Choroid plexus epithelial cell (primary cell): Measurements from ENCODE around the gene CMSS1.
A peak's percentile ranks its signal among the peaks of the same experiment; 100 is the strongest.

Experiments
- DNase-seq: peaks from one replicate; pipeline ENCODE4 v3.0.0-alpha.2; 2010; ENCODE audit warnings: low read depth
- H3K4me3 ChIP-seq: 2 replicates; pipeline ENCODE4 v1.5.1; 2011; ENCODE audit warnings: low read depth, mild to moderate bottlenecking, control low read depth, low read length, moderate library complexity
- TF ChIP-seq, protein P1 (sequence below): conservative IDR thresholded peaks from 2 replicates; pipeline ENCODE4 v1.5.1; 2011; ENCODE audit warnings: low read depth, mild to moderate bottlenecking, control low read depth, inconsistent platforms, low read length, moderate library complexity

The CMSS1 gene

DNA sequence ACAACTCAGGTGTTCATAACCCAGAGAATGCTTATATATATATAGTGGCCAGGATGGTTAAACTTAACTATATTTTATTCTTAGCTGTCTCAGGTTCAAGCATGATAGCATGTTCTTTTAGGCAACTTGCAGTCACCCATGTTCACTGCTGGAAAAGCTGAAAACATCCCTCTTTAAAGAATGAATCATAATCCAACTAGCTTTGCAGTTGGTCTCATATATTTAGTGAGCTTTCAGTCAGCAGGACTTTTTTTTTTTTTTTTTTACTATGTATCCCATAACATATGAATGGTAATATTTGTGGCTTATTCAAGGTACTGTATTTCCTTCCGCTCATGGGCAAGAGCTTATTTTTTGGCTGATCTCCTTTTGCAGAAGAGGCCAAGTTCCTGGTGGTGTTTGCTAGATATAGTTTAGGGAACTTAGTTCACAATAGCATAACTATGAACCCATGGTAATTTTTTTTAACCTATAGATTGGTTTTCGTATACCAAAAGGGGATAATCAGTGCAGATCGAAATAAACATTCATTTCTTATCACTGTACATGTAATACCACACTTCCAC is 77.6 kb downstream of the CMSS1 start:
- no peak overlapping the region for H3K4me3 ChIP-seq
- TF ChIP-seq, protein P1, sequence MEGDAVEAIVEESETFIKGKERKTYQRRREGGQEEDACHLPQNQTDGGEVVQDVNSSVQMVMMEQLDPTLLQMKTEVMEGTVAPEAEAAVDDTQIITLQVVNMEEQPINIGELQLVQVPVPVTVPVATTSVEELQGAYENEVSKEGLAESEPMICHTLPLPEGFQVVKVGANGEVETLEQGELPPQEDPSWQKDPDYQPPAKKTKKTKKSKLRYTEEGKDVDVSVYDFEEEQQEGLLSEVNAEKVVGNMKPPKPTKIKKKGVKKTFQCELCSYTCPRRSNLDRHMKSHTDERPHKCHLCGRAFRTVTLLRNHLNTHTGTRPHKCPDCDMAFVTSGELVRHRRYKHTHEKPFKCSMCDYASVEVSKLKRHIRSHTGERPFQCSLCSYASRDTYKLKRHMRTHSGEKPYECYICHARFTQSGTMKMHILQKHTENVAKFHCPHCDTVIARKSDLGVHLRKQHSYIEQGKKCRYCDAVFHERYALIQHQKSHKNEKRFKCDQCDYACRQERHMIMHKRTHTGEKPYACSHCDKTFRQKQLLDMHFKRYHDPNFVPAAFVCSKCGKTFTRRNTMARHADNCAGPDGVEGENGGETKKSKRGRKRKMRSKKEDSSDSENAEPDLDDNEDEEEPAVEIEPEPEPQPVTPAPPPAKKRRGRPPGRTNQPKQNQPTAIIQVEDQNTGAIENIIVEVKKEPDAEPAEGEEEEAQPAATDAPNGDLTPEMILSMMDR = no peak
- DNase-seq = no peak

DNA sequence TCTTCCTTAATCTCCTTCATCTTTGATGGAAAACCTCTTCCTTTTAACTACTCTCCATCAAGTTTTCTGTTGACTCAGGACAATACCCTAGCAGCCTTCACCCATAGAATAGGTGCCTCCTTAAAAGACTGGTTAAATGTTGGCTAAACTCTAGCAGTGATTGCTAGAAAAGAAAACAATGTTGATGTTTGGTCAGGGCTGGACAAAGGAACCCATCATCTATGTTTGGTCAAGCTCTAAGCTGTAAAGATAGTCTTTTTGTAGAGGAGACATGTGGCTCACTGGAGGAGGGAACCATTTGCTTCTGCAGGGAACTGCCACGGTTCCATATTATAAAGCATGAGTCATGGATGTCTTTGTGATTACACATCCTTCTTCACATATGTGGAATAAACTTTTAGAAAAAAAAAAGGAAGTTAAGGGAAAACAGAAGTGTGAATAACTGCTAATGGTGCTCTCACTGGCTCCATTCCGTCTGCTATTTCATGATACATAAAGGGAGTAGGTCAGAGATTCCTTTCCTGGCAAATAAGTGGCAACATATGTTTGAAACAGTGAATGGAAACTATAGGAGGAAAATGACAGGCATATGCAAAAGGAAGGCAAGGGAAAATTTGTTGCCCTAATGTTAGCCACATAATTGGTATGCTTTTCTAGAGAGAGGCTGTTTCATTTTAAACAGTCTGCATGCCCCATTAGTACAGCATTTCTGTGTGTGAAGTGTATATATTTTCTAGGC is 78.2 kb downstream of the CMSS1 start:
- H3K4me3 ChIP-seq = no peak overlapping the region
- DNase-seq = peak; percentile 88
- TF ChIP-seq, protein P1 = no peak

DNA sequence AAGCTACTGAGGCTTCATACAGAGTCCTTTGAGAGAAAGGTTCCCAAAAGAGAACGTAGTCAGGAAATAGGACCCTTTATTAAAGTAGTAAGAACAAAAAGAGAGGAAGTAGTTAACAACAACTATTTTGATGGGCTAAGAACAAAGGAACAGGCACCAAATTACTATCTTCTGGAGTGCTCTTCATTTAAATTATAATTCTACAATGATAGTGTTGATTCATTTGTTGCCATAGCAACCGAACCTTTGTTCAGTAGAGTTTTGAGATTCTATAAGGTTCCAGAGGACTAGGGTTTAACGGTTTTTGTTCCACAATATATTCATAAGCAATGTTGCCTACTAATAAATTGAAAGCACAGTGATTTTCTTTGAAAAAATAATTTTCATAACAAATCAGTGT is 78.8 kb downstream of the CMSS1 start:
- no peak overlapping the region for H3K4me3 ChIP-seq
- TF ChIP-seq, protein P1 = no peak
- no peak for DNase-seq

DNA sequence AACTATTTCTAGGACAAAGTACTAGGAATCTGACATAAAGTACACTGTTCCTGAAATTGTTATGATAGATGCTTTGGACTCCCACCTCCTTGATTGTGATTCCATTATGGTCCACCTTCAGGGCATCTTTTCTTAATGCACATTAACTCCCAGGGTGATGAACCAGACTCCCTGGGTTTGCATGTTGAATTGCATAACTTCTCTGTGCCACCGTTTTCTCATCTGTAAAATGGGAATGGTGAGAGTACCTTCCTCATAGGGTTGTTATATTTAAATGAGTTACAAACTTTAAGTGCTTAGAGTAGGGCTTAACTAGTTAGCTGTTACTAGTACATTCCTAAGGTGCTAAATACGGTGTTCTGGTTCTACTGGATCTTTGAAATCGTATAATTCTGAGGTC is 81.9 kb downstream of the CMSS1 start:
- H3K4me3 ChIP-seq = no peak overlapping the region
- DNase-seq = no peak
- TF ChIP-seq, protein P1 = no peak

DNA sequence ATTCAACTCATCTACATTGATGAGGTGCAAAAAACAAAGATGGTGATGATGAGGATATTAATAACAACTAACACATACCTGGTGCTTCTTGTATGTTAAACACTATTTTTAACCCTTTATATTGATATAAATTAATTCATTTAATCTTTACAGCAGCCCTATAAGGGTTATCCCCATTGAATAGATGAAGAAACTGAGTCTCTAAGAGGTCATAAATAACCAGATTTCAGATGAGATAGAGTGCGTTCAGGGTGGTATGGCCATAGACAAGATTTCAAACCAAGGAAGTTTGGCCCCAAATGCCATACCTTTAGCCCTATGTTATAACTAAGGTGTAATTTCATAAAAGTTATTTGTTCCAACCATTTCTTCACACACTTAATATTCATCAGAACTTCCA is 82.6 kb downstream of the CMSS1 start:
- H3K4me3 ChIP-seq = no peak overlapping the region
- TF ChIP-seq, protein P1 = no peak
- DNase-seq = no peak

DNA sequence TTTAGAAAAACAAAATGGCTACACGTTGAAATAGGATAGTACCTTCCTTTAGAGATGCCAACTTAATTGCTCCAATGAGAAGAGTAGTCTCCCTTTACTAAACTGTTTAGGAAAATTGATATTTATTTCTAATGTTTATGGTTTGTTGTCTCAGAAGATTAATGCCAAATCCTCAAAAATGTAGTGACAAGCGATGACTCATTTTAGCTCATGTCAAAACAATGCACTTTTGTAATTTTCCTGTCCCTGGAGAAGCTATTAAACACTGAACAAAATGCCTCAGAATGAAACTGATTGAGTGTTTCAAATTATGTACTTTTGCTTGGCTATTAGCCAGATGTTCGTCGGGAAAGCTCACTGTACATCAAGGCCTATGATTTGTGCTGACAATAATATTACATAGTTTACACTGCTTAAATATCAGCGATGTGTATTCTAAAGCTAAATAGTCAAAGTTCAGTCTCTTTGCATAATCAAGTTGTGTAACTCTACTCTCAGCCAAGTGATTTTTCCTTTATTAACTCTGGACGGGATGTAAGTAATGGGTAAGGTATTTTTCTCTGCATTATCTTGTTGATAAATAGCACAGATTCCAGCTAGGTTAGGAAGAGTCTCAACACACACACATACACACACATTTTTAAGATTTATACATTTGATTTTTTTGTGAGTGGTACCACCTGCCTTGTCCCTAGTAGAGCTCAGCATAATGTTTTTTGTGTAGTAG is 83.7 kb downstream of the CMSS1 start:
- TF ChIP-seq, protein P1 = no peak
- no peak overlapping the region for H3K4me3 ChIP-seq
- peak; percentile 91 for DNase-seq
